WI38 (cell line): ENCODE measurements around the gene EXOC4.

Experiments used
- H3K4me3 ChIP-seq: 2 replicates; pipeline ENCODE4 v1.5.1; 2011; ENCODE audit warnings: low read depth, mild to moderate bottlenecking, control low read depth, low read length
- CTCF ChIP-seq: IDR thresholded peaks from 2 replicates; pipeline ENCODE4 v1.5.1; 2012; ENCODE audit warnings: low read depth, mild to moderate bottlenecking, control low read depth, low read length

Gene EXOC4

GRCh38 chr7:133391206-133391605 is 138.3 kb downstream of the EXOC4 start:
- H3K4me3 ChIP-seq: no peak overlapping the region
- no peak for TF ChIP-seq CTCF

DNA sequence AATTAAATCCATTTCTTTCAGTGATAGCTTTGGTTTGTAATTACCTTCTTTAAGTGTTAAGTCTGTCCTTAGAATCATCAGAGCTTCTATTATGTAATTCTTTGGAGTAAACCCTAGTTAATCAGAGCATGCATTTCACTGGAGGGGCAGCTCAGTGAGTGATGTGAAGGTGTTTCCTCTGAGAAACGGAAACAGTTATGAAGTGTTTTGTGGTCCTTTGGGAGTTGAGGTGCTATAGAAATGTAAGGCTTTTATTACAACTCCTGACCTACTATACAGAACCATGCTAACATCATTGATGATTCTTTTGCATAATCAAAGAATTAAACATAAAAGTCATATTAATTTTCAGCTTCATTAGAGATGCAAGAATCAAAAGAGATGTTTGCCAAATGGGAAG is 141.5 kb downstream of the EXOC4 start:
- no peak overlapping the region for H3K4me3 ChIP-seq
- TF ChIP-seq CTCF: no peak

- no peak overlapping the region for H3K4me3 ChIP-seq
- TF ChIP-seq CTCF: no peak
Measured at GRCh38 chr7:133395551-133395950, 142.7 kb downstream of the EXOC4 start.

GRCh38 chr7:133398506-133398905 is 145.6 kb downstream of the EXOC4 start:
- H3K4me3 ChIP-seq: no peak overlapping the region
- no peak for TF ChIP-seq CTCF

DNA sequence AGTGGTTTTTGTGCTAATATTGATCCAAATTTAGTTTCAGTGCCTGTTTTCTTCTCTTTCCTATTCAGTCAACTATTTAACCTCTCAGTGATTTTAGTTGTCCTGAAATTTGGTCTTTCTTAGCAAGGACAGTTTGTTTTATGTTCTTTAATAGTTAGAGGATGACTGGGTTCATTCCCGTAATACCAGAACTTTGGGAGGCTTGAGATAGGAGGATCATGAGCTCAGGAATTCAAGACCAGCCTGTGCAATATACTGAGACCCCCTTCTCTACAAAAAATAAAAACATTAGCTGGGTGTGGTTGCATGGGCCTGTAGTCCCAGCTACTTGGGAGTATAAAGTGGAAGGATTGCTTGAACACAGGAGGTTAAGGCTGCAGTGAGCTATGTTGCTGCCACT is 148.3 kb downstream of the EXOC4 start:
- TF ChIP-seq CTCF: no peak
- no peak overlapping the region for H3K4me3 ChIP-seq

GRCh38 chr7:133408212-133408611 is 155.3 kb downstream of the EXOC4 start:
- no peak overlapping the region for H3K4me3 ChIP-seq
- no peak for TF ChIP-seq CTCF

- no peak overlapping the region for H3K4me3 ChIP-seq
- no peak for TF ChIP-seq CTCF
Measured at GRCh38 chr7:133409421-133409820, 156.5 kb downstream of the EXOC4 start.
